ENCODE data around the gene OR6J1.

- TF ChIP-seq, protein P1, sequence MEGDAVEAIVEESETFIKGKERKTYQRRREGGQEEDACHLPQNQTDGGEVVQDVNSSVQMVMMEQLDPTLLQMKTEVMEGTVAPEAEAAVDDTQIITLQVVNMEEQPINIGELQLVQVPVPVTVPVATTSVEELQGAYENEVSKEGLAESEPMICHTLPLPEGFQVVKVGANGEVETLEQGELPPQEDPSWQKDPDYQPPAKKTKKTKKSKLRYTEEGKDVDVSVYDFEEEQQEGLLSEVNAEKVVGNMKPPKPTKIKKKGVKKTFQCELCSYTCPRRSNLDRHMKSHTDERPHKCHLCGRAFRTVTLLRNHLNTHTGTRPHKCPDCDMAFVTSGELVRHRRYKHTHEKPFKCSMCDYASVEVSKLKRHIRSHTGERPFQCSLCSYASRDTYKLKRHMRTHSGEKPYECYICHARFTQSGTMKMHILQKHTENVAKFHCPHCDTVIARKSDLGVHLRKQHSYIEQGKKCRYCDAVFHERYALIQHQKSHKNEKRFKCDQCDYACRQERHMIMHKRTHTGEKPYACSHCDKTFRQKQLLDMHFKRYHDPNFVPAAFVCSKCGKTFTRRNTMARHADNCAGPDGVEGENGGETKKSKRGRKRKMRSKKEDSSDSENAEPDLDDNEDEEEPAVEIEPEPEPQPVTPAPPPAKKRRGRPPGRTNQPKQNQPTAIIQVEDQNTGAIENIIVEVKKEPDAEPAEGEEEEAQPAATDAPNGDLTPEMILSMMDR (IDR thresholded peaks at IDR 0.05) = no peak
- no peak for TF ChIP-seq POLR2A (IDR thresholded peaks at IDR 0.05)
Measured at GRCh38 chr14:22601456-22601855, 42.7 kb downstream of the OR6J1 start.
